NCI-H2107 (cell line): ENCODE results near the gene TNXB.
"Not testable (repeated sequence)": the region's sequence is repeated elsewhere in the genome, so short reads cannot be mapped to it uniquely, and the experiment has no call there.

Source experiments
- DNase-seq: peaks from one replicate; lab custom pipeline; 2025; lab: John Stamatoyannopoulos, UW

Gene TNXB

DNA sequence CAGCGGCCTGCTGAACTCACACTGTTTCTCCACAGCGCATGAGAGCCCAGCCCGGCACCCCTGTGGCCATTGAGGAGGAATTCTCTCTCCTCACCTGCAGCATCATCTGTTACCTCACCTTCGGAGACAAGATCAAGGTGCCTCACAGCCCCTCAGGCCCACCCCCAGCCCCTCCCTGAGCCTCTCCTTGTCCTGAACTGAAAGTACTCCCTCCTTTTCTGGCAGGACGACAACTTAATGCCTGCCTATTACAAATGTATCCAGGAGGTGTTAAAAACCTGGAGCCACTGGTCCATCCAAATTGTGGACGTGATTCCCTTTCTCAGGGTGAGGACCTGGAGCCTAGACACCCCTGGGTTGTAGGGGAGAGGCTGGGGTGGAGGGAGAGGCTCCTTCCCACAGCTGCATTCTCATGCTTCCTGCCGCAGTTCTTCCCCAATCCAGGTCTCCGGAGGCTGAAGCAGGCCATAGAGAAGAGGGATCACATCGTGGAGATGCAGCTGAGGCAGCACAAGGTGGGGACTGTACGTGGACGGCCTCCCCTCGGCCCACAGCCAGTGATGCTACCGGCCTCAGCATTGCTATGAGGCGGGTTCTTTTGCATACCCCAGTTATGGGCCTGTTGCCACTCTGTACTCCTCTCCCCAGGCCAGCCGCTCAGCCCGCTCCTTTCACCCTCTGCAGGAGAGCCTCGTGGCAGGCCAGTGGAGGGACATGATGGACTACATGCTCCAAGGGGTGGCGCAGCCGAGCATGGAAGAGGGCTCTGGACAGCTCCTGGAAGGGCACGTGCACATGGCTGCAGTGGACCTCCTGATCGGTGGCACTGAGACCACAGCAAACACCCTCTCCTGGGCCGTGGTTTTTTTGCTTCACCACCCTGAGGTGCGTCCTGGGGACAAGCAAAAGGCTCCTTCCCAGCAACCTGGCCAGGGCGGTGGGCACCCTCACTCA is 69.5 kb downstream of the TNXB start:
- DNase-seq = not testable (repeated sequence)

DNA sequence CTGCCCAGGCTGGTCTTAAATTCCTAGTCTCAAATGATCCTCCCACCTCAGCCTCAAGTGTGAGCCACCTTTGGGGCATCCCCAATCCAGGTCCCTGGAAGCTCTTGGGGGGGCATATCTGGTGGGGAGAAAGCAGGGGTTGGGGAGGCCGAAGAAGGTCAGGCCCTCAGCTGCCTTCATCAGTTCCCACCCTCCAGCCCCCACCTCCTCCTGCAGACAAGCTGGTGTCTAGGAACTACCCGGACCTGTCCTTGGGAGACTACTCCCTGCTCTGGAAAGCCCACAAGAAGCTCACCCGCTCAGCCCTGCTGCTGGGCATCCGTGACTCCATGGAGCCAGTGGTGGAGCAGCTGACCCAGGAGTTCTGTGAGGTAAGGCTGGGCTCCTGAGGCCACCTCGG is 70.3 kb downstream of the TNXB start:
- DNase-seq = not testable (repeated sequence)

DNA sequence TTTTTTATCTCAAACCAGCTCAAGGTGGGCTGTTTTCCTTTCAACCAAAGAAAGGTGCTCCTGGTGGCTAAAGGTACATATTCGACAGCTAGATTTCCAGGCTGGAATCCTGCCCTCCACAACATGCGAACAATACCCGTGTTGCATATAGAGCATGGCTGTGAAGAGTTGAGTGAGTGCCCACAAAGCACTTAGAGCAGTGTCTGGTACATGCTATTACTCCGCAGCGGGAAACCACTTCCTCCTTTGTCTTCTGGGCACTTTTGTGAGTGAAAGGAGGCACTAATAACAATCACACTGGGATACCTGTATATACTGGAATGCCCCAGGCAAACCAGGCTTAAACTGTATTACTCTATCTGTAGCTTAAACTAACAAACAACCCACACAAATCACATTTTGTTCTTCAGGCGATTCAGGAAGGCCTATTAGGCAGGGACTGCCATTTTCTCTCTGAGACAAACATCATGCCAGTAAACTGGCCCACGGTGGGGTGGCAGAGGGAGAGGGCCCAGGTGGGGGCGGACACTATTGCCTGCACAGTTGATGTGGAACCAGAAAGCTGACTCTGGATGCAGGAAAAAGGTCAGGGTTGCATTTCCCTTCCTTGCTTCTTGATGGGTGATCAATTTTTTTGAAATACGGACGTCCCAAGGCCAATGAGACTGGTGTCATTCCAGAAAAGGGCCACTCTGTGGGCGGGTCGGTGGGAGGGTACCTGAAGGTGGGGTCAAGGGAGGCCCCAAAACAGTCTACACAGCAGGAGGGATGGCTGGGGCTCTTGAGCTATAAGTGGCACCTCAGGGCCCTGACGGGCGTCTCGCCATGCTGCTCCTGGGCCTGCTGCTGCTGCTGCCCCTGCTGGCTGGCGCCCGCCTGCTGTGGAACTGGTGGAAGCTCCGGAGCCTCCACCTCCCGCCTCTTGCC is 71.3 kb downstream of the TNXB start, which contains the start of gene CYP21A2:
CYP21A2 (plus strand) TSS at position 818 of the 927 bp plus-strand sequence; CDS start at position 826, 8 bp downstream.
- DNase-seq = not testable (repeated sequence)

DNA sequence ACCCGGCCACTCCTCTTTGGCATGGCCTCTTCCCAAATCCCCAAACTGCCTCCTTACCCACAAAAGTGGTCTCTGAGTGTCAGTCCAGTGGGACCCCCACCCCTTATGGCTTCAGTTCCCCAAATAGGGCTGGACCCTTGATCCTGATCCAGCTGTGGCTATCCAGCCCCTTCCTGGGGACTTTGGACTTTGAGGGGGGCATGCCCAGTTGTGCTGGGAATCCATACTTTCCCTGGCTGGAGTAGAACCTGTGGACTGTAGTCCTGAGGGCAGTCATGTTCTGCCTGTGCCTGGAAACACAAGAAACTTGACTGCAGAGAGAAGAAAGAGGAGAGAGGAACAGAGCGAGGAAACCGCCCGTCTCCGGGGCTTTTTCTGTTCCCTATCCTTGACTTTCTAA is 72.0 kb downstream of the TNXB start:
- DNase-seq = not testable (repeated sequence)

DNA sequence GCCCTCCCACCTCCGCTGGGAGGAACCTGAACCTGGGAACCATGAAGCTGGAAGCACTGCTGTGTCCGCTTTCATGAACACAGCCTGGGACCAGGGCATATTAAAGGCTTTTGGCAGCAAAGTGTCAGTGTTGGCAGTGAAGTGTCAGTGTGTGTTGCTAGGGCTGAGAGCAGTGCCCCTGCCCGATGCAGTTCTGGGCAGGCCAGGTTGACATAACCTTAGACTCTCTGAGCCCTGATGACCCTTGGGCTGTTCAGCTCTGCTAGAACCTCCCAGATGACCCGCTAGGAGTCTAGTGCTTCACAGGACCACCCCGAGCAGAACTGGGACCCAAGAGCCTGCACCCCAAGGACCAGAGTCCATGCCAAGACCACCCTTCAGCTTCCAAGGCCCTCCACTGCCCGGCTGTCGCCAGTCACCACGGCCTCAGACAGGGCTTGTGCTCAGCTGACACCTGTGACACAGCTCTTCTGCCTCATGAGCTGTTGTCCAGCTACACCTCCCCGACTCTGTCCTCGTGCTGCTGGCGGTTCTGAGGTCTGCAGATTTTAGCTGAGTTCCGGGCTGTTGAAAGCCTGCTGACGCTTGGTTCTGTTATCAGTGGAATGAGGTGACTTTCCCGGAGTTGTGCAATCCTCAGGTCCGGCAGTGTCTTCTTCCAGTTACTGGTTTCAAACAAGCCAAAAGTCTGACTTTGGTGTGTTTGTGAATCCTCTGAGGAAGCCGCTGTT is 73.7 kb downstream of the TNXB start:
- DNase-seq = not testable (repeated sequence)

DNA sequence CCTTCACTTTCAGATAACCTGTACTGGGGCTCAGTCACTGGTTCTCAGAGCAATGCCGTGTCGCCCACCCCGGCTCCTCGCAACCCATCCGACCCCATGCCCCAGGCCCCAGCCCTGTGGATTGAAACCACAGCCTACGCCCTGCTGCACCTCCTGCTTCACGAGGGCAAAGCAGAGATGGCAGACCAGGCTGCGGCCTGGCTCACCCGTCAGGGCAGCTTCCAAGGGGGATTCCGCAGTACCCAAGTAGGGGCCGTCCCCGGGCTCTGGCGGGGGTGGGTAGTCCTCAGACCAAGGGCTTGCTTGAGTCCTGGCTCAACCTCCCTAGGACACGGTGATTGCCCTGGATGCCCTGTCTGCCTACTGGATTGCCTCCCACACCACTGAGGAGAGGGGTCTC is 79.6 kb downstream of the TNXB start:
- not testable (repeated sequence) for DNase-seq

DNA sequence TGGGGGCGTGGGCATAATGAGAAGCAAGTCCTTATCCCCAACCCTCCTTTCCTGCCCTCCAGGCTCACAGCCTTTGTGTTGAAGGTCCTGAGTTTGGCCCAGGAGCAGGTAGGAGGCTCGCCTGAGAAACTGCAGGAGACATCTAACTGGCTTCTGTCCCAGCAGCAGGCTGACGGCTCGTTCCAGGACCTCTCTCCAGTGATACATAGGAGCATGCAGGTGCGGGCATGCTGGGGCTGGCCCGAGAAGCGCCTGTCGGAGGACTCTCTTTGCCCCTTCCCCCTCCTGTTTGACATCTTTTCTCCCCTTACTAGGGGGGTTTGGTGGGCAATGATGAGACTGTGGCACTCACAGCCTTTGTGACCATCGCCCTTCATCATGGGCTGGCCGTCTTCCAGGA is 80.5 kb downstream of the TNXB start:
- DNase-seq = not testable (repeated sequence)

DNA sequence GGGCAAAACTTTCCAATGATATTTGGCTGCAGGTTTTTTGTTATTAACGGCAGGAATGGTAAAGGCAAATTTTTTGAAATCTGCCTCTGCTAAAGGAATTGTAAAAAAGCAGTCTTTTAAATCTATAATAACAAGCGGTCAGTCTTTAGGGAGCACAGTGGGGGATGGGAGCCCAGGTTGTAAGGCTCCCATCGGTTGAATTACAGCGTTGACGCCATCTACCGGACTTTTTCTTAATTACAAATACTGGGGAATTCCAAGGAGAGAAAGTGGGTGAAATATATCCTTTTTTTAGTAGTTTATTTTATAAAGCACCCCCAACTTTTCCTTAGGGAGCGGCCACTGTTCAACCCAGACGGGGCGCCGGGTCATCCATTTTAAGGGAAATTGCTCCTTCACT is 87.0 kb downstream of the TNXB start:
- not testable (repeated sequence) for DNase-seq

DNA sequence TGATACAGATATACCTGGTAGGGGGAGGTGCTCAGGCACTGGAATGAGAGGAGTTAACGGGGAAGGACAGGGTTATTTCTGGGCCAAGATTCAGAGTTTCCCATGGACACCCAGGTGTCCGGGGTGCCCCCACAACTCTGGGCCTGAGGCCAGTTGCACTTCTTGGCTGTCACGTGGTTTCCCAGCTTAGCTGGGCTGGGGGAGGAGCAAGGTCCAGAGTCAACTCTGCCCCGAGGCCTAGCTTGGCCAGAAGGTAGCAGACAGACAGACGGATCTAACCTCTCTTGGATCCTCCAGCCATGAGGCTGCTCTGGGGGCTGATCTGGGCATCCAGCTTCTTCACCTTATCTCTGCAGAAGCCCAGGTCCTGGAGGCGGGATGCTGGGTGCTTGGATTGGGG is 94.6 kb downstream of the TNXB start, which contains the start of gene C4B:
C4B (plus strand) TSS at position 249 of the 400 bp plus-strand sequence; CDS start at position 300, 51 bp downstream.
- DNase-seq = not testable (repeated sequence)

DNA sequence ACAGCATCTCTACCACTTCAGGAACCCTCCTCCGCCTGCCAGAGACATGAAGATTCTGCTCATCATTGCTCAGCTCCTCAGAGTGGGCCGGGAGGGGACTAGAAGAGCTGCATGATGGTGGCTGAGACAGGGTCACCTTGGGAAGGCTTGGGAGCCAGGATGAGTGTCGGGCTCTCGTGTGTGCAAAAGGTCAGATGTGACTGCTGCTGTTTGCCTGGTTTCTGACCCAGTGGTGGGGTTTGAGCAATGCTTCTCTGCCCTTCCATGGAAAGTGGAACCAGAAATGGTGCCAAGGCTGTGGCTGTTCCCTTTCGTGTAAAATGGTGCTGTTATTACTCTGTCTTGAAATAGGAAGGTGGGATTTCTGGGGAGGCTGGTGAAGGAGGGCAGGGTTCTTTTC is 95.4 kb downstream of the TNXB start:
- DNase-seq = not testable (repeated sequence)

DNA sequence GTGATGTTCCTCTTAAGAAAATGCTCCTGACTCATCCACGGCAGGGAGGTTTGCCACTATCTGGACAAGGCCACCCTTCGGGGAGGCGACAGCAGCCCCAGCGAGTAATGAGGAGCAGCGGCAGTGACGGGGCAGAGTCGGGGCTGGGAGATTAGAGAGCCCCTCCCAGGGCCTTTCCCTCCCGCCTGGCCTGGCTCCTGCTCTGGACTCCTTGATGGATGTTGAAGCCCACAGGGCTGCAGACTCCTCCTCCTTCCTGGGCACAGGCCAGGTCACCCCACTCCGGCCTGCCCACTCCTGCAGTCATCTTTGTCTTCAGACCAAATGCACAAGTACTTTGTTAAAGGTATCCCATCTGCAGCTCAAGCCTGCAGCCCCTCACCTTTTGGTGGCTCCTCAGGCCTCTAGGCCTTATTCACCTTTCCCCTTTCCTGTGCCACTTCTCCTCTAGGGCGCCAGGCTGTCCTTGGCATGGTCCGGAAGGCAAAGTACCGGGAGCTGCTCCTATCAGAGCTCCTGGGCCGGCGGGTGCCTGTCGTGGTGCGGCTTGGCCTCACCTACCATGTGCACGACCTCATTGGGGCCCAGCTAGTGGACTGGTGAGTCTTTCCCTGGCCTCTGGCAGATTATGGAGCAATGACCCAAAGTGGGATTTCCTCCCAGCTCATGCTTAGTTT is 96.1 kb downstream of the TNXB start:
- not testable (repeated sequence) for DNase-seq

DNA sequence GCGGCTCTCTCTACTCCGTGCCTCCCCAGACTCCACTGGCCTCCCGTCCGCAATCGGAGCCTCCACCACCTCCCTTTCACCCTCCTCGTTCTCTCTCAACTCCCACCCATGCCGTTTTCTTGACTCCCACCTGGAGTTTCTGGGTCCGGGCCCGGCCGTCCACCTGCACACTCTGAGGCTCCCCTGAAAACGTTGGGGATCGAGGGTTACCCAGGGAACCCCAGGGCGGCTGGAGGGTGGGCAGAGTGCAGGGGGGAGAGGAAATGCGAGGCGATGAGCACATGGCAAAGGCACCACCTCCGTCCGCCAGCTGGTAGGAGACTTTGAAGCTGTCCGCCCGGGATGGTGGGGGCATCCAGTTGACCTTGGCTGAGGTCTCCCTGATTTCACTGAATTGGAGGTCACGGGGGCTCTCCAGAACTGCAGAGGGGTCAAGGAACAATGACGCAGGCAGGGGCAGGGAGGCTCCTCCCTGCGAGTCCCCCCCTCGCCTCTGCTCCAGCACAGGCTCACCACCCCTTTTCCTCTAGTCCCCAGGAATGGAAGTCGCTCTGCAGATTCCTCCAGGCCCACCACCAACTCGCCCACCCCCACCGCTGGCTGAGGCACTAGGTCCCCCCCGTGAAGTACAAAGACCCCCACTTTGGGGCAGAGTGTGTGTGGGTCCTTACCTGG is 98.1 kb downstream of the TNXB start:
- not testable (repeated sequence) for DNase-seq

DNA sequence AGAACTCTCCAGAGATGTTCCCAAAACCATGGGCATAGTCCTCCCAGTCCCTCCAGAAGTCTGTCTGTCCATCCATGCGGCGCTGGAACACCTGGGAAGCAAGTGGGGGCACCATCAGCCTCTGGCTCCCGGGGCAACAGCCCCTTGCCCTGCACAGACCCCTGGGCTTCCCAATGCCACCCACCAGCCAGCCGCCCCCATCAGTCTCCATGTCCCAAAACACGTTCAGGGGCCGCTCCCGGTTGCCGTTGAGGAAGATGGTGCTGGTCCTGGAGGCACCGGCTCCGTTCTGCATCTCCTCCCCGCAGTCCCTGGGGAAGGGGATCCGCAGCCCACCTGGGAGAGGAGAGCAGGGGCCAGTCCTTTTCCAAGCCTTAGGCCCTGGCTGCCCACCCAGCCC is 99.6 kb downstream of the TNXB start:
- not testable (repeated sequence) for DNase-seq

DNA sequence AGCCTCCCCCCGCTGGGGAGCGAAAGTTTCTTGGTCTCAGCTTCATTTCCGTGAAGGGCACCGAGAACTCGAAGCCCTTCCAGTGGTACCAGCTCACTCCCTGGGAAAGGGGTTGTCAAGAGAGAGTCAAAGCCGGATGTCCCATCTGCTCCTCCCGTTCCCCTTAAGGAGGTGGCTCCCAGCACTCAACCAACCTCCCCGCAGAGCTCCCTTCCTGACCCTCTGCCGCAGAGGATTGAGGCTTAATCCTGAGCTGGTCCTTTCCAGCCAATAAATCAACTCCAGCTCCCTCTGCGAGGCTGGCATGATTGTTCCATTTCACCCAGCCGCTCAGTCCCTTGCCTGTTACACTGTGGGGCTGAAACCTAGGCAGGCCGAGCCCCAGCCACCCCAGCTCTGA is 100.5 kb downstream of the TNXB start:
- DNase-seq = not testable (repeated sequence)

DNA sequence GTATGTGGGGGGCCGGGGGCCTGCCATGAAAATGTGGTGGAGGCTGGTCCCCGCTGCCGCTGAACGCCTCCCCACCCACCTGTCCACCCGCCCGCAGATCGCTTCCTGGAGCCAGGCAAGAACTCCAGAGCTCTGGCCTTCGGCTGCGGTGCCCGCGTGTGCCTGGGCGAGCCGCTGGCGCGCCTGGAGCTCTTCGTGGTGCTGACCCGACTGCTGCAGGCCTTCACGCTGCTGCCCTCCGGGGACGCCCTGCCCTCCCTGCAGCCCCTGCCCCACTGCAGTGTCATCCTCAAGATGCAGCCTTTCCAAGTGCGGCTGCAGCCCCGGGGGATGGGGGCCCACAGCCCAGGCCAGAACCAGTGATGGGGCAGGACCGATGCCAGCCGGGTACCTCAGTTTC is 101.1 kb downstream of the TNXB start:
- DNase-seq = not testable (repeated sequence)

DNA sequence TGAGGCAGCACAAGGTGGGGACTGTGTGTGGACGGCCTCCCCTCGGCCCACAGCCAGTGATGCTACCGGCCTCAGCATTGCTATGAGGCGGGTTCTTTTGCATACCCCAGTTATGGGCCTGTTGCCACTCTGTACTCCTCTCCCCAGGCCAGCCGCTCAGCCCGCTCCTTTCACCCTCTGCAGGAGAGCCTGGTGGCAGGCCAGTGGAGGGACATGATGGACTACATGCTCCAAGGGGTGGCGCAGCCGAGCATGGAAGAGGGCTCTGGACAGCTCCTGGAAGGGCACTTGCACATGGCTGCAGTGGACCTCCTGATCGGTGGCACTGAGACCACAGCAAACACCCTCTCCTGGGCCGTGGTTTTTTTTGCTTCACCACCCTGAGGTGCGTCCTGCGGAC is 102.1 kb downstream of the TNXB start:
- not testable (repeated sequence) for DNase-seq

DNA sequence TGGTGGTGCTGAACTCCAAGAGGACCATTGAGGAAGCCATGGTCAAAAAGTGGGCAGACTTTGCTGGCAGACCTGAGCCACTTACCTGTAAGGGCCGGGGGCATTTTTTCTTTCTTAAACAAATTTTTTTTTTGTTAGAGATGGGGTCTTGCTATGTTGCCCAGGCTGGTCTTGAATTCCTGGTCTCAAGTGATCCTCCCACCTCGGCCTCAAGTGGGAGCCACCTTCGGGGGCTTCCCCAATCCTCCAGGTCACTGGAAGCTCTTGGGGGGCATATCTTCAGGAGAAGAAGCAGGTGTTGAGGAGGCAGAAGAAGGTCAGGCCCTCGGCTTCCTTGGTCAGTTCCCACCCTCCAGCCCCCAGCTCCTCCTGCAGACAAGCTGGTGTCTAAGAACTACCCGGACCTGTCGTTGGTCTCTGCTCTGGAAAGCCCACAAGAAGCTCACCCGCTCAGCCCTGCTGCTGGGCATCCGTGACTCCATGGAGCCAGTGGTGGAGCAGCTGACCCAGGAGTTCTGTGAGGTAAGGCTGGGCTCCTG is 103.1 kb downstream of the TNXB start:
- not testable (repeated sequence) for DNase-seq

DNA sequence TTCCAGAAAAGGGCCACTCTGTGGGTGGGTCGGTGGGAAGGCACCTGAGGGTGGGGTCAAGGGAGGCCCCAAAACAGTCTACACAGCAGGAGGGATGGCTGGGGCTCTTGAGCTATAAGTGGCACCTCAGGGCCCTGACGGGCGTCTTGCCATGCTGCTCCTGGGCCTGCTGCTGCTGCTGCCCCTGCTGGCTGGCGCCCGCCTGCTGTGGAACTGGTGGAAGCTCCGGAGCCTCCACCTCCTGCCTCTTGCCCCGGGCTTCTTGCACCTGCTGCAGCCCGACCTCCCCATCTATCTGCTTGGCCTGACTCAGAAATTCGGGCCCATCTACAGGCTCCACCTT is 103.6 kb downstream of the TNXB start:
- not testable (repeated sequence) for DNase-seq

DNA sequence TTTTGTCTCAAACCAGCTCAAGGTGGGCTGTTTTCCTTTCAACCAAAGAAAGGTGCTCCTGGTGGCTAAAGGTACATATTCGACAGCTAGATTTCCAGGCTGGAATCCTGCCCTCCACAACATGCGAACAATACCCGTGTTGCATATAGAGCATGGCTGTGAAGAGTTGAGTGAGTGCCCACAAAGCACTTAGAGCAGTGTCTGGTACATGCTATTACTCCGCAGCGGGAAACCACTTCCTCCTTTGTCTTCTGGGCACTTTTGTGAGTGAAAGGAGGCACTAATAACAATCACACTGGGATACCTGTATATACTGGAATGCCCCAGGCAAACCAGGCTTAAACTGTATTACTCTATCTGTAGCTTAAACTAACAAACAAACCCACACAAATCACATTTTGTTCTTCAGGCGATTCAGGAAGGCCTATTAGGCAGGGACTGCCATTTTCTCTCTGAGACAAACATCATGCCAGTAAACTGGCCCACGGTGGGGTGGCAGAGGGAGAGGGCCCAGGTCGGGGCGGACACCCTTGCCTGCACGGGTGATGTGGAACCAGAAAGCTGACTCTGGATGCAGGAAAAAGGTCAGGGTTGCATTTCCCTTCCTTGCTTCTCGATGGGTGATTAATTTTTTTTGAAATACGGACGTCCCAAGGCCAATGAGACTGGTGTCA is 104.1 kb downstream of the TNXB start:
- not testable (repeated sequence) for DNase-seq

DNA sequence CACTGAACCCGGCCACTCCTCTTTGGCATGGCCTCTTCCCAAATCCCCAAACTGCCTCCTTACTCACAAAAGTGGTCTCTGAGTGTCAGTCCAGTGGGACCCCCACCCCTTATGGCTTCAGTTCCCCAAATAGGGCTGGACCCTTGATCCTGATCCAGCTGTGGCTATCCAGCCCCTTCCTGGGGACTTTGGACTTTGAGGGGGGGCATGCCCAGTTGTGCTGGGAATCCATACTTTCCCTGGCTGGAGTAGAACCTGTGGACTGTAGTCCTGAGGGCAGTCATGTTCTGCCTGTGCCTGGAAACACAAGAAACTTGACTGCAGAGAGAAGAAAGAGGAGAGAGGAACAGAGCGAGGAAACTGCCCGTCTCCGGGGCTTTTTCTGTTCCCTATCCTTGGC is 104.7 kb downstream of the TNXB start:
- DNase-seq = not testable (repeated sequence)
